ENCODE data around the gene FAM163B.

FAM163B gene

DNA sequence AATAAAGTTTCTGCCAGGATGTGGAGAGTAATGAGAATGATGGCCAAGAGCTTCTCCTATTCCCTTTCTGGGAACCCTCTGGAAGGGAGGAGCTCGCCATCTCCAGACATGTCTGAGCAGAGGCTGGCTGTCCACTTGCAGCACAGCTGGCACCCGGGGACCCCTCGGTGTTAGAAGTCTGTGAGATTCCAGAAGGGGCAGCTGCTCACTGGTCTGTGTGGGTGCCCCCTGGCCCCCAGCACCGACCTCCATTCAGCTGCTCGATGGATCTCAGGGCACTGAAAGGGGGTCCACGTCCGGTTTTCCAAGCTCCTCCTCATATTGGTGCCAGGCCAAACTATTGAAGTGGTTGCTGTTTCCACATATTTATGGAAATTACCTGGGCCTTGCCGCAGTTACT lies 3.6 kb upstream of the FAM163B start:
- no peaks in the 10 kb centered on the region for H3K36me3 ChIP-seq (ENCODE audit: low read depth)
- TF ChIP-seq, protein P1, sequence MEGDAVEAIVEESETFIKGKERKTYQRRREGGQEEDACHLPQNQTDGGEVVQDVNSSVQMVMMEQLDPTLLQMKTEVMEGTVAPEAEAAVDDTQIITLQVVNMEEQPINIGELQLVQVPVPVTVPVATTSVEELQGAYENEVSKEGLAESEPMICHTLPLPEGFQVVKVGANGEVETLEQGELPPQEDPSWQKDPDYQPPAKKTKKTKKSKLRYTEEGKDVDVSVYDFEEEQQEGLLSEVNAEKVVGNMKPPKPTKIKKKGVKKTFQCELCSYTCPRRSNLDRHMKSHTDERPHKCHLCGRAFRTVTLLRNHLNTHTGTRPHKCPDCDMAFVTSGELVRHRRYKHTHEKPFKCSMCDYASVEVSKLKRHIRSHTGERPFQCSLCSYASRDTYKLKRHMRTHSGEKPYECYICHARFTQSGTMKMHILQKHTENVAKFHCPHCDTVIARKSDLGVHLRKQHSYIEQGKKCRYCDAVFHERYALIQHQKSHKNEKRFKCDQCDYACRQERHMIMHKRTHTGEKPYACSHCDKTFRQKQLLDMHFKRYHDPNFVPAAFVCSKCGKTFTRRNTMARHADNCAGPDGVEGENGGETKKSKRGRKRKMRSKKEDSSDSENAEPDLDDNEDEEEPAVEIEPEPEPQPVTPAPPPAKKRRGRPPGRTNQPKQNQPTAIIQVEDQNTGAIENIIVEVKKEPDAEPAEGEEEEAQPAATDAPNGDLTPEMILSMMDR (IDR thresholded peaks at IDR 0.05; ENCODE audit: poor library complexity, severe bottlenecking): no peak
- no peak overlapping the region for H3K4me3 ChIP-seq (ENCODE audit: severe bottlenecking)
- ATAC-seq (ENCODE audit: low read depth) (no peak), DNase-seq (ENCODE audit: low spot score) (no peak)
- H3K4me1 ChIP-seq (ENCODE audit: insufficient read depth, poor library complexity, severe bottlenecking): no peaks in the 10 kb centered on the region
- H3K27ac ChIP-seq (ENCODE audit: poor library complexity, severe bottlenecking): no peak overlapping the region
- peaks cover 64% of the 10 kb centered on the region for H3K27me3 ChIP-seq (ENCODE audit: insufficient read depth, poor library complexity, severe bottlenecking)
- no peaks in the 10 kb centered on the region for H3K9me3 ChIP-seq (ENCODE audit: severe bottlenecking)

DNA sequence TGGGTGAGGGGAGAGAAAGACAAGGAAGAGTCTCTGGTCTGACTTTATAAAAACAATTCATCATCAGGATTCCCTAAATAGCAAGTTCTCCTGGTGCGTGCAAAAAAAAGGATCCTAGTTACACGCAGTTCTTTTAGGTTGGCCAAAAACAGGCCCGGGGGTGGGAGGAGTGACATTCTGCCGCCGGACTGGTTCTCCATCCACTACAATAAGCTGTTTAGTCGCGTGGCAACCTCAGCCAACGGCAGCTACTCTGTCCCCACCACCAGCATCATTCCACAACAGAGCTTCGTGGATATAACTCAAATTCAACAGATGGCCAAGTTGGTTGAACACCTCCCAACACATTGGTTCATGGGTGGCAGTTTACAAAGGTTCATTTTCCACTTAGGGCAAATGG lies 2.9 kb upstream of the FAM163B start:
- DNase-seq (ENCODE audit: low spot score): no peak
- TF ChIP-seq, protein P1 (IDR thresholded peaks at IDR 0.05; ENCODE audit: poor library complexity, severe bottlenecking): no peak

DNA sequence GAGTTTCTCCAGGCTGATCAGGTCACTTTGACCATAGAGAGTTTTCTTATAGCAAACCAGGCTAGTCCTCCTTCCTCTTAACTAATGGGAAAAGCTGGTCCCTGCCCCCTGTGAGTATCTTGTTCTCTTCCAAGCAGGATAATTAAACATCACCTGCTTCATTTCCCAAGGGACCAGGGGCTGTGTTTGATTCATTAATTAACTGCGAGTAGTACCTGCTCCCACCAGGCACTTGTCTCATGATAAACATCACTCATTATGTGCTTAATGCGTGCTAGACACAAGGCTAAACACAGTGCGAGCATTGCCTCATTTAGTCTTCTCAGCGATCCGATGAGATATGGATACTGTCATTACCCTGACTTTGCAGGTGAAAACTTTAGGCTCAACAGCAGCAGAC lies 1.7 kb upstream of the FAM163B start:
- H3K4me1 ChIP-seq (ENCODE audit: insufficient read depth, poor library complexity, severe bottlenecking): no peaks in the 10 kb centered on the region
- ATAC-seq (ENCODE audit: low read depth) (no peak), DNase-seq (ENCODE audit: low spot score) (no peak)
- H3K27me3 ChIP-seq (ENCODE audit: insufficient read depth, poor library complexity, severe bottlenecking): peaks cover 75% of the 10 kb centered on the region
- TF ChIP-seq, protein P1 (IDR thresholded peaks at IDR 0.05; ENCODE audit: poor library complexity, severe bottlenecking): no peak
- no peaks in the 10 kb centered on the region for H3K36me3 ChIP-seq (ENCODE audit: low read depth)
- H3K9me3 ChIP-seq (ENCODE audit: severe bottlenecking): no peaks in the 10 kb centered on the region
- no peak overlapping the region for H3K27ac ChIP-seq (ENCODE audit: poor library complexity, severe bottlenecking)
- no peak overlapping the region for H3K4me3 ChIP-seq (ENCODE audit: severe bottlenecking)

More for the DNA sequence above, 2.9 kb upstream of the FAM163B start:
- Histone ChIP-seq H3K27me3 (ENCODE audit: insufficient read depth, poor library complexity, severe bottlenecking) (peaks cover 68% of the 10 kb centered on the region), H3K36me3 (ENCODE audit: low read depth) (no peaks in the 10 kb centered on the region), H3K4me3 (ENCODE audit: severe bottlenecking) (no peak overlapping the region), H3K4me1 (ENCODE audit: insufficient read depth, poor library complexity, severe bottlenecking) (no peaks in the 10 kb centered on the region), H3K27ac (ENCODE audit: poor library complexity, severe bottlenecking) (no peak overlapping the region), H3K9me3 (ENCODE audit: severe bottlenecking) (no peaks in the 10 kb centered on the region)
- ATAC-seq (ENCODE audit: low read depth): no peak

DNA sequence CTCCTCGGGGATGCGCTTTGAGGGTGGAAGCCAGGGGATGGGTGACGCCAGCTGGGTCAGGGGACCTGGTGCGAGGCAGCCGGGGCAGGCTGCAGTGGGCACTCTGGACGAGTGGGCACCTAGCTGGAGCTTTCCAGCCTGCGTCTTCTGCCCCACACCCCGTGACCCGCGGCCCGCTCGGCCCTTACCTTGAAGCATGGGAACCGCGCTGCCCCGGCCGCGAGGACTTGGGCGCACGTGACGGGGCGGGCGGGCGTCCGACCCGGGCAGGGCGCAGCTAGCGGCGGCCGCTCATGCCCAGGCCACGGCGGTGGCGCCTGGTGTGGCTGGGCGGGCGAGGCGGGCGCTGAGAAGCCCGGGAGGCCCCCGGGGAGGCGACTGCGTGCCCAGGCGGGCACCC lies 300 bp downstream of the FAM163B start:
- H3K9me3 ChIP-seq (ENCODE audit: severe bottlenecking): no peaks in the 10 kb centered on the region
- no peak for ATAC-seq (ENCODE audit: low read depth)
- no peaks in the 10 kb centered on the region for H3K4me1 ChIP-seq (ENCODE audit: insufficient read depth, poor library complexity, severe bottlenecking)
- DNase-seq (ENCODE audit: low spot score): no peak
- peaks cover 65% of the 10 kb centered on the region for H3K27me3 ChIP-seq (ENCODE audit: insufficient read depth, poor library complexity, severe bottlenecking)
- H3K27ac ChIP-seq (ENCODE audit: poor library complexity, severe bottlenecking): no peak overlapping the region
- TF ChIP-seq, protein P1 (IDR thresholded peaks at IDR 0.05; ENCODE audit: poor library complexity, severe bottlenecking): no peak
- H3K36me3 ChIP-seq (ENCODE audit: low read depth): no peaks in the 10 kb centered on the region
- H3K4me3 ChIP-seq (ENCODE audit: severe bottlenecking): no peak overlapping the region

DNA sequence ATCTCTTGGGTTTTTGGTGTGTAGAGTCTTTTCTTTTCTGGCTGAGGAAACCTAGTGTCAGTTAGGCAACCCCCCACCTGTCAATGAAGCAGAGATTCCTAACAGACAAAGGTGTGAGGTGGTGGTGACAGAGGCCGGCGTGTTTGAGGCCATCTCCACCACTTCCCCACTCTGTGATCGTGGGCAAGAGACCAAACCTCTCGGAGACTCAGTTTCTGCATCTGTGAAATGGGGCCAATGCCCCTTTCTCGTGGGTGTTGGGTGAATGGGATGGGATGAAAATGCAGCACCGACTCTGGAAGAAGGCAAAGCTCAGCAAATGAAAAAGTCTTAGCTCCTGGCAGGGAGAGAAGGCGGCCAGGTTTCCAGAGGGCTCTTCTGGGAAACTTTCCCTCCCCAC lies 807 bp downstream of the FAM163B start:
- H3K27ac ChIP-seq (ENCODE audit: poor library complexity, severe bottlenecking): no peak overlapping the region
- H3K36me3 ChIP-seq (ENCODE audit: low read depth): no peaks in the 10 kb centered on the region
- ATAC-seq (ENCODE audit: low read depth): no peak
- peaks cover 60% of the 10 kb centered on the region for H3K27me3 ChIP-seq (ENCODE audit: insufficient read depth, poor library complexity, severe bottlenecking)
- H3K4me3 ChIP-seq (ENCODE audit: severe bottlenecking): no peak overlapping the region
- DNase-seq (ENCODE audit: low spot score): no peak
- TF ChIP-seq, protein P1 (IDR thresholded peaks at IDR 0.05; ENCODE audit: poor library complexity, severe bottlenecking): no peak
- no peaks in the 10 kb centered on the region for H3K4me1 ChIP-seq (ENCODE audit: insufficient read depth, poor library complexity, severe bottlenecking)
- no peaks in the 10 kb centered on the region for H3K9me3 ChIP-seq (ENCODE audit: severe bottlenecking)

Data from RWPE2 (cell line).